AG10803 (cell line): Measurements from ENCODE around the gene TPM1.

Experiments used
- DNase-seq: peaks from one replicate; pipeline ENCODE4 v3.0.0; 2010; ENCODE audit warnings: low read depth
- H3K4me3 ChIP-seq: 2 replicates; pipeline ENCODE4 v1.5.1; 2011; ENCODE audit warnings: mild to moderate bottlenecking, low read length, control low read depth
- CTCF ChIP-seq: conservative IDR thresholded peaks from 2 replicates; pipeline ENCODE4 v1.5.1; 2011; ENCODE audit warnings: mild to moderate bottlenecking, low read length, control low read depth, inconsistent platforms

Gene TPM1

DNA sequence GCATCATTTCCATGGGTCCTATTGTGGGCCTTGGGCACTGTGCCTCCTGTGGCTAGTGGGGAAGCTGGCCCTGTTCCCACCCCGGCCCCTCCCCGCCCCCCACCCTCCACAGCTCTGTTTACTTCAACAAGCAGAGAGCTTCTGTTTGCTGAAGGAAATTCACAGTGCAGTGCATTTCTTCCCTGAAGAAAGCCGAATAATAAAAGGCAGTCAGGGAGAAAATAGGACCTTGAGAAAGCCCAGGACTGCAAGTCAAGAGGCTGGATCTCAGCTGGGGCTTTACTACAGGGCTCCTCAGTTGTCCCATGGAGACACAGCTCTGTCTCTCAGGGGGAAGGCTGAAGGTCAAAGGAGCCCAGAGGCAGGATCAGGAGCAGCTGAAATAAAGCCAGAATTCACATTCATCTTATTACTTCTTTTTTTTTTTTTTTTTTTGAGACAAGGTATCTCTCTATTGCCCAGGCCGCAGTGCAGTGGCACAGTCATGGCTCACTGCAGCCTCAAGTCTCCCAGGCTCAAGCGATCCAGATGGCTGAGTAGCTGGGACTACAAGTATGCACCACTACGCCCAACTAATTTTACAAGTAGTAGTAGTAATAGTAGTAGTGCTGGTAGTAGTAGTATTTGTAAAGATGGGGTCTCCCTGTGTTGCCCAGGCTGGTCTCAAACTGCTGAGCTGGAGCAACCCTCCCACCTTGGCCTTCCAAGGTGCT, 46.1 kb downstream of the TPM1 start:
- TF ChIP-seq CTCF: no peak
- no peak overlapping the region for H3K4me3 ChIP-seq
- DNase-seq: no peak

DNA sequence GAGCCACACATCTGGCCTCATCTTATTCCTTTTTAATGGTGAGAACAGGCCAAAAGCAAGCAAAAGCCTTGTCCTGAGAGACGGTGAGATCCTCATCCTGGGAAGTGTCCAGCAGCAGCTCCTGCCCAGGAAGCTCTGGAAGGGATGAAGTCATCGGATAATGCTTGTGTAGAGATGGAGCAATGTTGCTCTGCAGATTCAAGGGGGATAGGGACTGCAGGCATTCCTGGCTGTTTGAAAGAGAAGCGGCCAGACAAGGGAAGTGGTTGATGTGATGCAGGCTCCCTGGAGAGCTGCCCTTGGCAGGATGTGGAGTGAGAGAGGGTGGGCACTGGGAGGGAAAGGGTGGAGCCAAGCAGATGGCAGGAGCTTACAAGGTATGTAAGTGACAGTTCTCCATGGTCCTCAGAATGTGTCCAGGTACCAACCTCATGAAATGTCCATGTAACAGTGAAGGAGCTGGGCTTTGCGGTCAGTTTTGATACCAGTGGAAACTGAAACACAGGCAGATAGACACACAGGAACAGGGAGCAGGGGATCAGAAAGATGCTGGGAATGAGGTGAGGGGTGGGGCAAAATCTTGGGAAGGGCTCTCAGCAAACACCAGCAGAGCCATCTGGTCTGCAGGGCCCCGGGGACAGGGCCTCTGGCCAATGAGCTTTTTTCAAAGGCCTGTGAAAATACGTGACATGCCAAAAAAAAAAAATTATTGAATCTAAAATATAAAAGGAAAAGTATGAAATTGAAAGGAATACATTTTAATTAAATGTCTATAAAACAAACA, 46.9 kb downstream of the TPM1 start:
- no peak overlapping the region for H3K4me3 ChIP-seq
- DNase-seq: peak; percentile 98
- TF ChIP-seq CTCF: no peak

DNA sequence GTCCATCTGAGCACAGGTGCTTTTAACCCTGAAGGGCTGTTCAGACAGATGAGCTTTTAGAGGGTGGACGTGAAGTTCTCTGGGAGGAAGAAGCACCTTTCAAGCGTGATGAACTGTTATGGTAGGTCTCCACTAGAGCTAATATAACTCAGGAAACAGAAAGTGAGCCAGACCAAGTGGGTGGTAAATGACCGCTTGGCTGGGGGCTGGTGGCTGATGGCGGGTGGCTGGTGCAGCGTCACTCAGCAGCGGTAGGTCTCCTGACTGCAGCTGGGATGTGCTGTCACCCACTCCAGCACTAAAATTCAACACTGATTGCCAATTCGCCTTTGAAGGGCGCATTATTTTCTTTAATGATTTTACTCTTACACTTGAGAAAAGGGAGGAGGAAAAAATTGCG, 47.9 kb downstream of the TPM1 start:
- H3K4me3 ChIP-seq: no peak overlapping the region
- DNase-seq: no peak
- TF ChIP-seq CTCF: no peak

- no peak for DNase-seq
- no peak for TF ChIP-seq CTCF
- H3K4me3 ChIP-seq: no peak overlapping the region
Measured at GRCh38 chr15:63090887-63091286, 48.3 kb downstream of the TPM1 start.

GRCh38 chr15:63091679-63092446, 49.3 kb downstream of the TPM1 start:
- no peak for TF ChIP-seq CTCF
- no peak overlapping the region for H3K4me3 ChIP-seq
- DNase-seq: no peak

DNA sequence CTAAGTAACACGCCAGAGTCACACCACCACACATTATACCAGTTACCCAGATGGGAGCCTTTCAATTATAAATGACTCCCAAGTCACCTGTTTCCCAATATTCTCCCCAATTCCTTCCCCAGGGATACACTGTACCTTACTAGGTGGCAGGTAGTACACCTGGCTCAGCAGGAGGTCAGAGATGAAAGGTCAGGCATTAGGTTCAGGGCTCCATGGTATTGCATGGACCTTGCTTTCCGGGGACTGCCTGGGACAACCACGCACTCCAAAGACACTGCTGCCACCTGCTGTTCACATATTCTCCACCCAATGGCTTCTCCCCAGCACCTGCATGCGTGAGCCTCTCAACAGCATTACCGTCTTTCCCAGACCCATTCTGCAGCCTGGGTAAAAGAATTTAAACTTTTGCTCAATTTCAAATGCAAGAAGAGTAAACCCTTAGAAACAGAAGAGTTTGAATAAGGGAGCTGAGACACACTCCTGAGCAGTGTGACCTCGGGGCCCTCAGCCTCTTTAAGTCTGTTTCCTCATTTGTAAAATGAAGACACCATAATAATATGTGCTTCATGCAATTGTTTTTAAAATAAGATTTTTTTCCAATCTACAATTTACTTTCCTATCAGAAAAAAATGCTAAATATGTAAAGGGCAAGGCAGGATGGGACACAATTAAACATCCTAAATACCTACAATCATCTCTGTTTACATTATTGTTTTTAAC, 51.1 kb downstream of the TPM1 start:
- no peak overlapping the region for H3K4me3 ChIP-seq
- peak; percentile 91 for TF ChIP-seq CTCF
- DNase-seq: peak; percentile 73
